ENCODE results near the gene COG4.

The COG4 gene

GRCh38 chr16:70493802-70494201, 29.6 kb downstream of the COG4 start:
- no peak for TF ChIP-seq ZFX (IDR thresholded peaks at IDR 0.05; ENCODE audit: borderline replicate concordance)
- TF ChIP-seq CTCF (IDR thresholded peaks at IDR 0.05): no peak
- no peak overlapping the region for H3K27ac ChIP-seq

- no peak for TF ChIP-seq ZFX (IDR thresholded peaks at IDR 0.05; ENCODE audit: borderline replicate concordance)
- TF ChIP-seq CTCF (IDR thresholded peaks at IDR 0.05): no peak
- no peak overlapping the region for H3K27ac ChIP-seq
These were observed 33.1 kb downstream of the COG4 start for GRCh38 chr16:70490261-70490660.

- TF ChIP-seq CTCF (IDR thresholded peaks at IDR 0.05) (no peak), ZFX (IDR thresholded peaks at IDR 0.05; ENCODE audit: borderline replicate concordance) (no peak)
- H3K27ac ChIP-seq: no peak overlapping the region
These were observed 38.5 kb downstream of the COG4 start for GRCh38 chr16:70484867-70485266.

- TF ChIP-seq CTCF (IDR thresholded peaks at IDR 0.05) (no peak), ZFX (IDR thresholded peaks at IDR 0.05; ENCODE audit: borderline replicate concordance) (no peak)
- H3K27ac ChIP-seq: no peak overlapping the region
These were observed 39.9 kb downstream of the COG4 start for GRCh38 chr16:70483426-70483825.

- H3K27ac ChIP-seq: no peak overlapping the region
- TF ChIP-seq CTCF (IDR thresholded peaks at IDR 0.05) (no peak), ZFX (IDR thresholded peaks at IDR 0.05; ENCODE audit: borderline replicate concordance) (no peak)
These were observed 40.7 kb downstream of the COG4 start for GRCh38 chr16:70482624-70483023.

- TF ChIP-seq CTCF (IDR thresholded peaks at IDR 0.05): no peak
- no peak for TF ChIP-seq ZFX (IDR thresholded peaks at IDR 0.05; ENCODE audit: borderline replicate concordance)
- no peak overlapping the region for H3K27ac ChIP-seq
These were observed 41.3 kb downstream of the COG4 start for GRCh38 chr16:70481929-70482536.

DNA sequence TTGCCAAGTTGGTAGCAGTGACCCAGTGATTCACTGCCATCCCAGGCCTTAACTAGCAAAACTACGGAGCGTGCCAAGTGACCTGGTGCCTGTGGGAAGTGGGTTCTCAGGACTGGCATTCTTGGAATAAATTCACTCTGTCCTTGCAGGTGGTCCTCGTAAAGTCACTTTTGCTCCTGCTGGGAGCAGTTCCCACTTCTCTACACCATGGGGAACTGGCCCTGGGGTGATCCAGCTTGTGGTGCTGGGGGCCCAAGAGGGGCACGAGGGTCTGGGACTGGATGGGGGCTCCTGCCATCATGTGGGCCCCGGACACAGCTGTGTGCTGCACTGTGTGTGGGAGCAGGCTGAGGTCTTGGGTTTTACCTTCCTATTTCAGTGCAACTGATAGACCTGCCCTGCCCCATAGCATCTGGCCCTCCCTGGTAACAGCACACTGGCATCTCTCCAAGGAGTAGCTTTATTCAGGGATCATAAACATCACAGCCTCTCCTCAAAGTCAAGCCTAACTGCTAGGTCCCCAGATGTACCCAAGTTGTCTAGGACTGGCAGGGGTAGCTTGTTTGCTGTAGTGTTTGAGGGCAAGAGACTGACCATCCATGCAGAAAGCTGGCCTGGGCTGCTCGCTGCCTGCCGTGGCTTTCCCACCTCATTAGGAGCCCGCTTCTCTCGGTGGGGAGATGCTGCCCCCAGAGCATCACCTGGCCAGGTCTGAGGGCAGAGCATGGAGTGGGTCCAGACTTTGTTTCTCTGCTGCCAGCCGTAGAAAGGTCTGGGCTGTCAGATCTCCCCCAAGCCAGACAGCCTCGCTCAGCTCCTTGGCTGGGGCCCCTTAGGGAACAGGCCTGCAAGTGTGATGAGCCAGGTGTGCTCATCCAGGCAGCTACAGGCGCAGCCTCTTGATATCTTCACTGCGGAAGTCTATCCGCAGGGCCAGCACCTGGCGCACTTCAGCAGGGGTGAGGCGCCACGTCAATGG, 42.9 kb downstream of the COG4 start:
- H3K27ac ChIP-seq: no peak overlapping the region
- TF ChIP-seq CTCF (IDR thresholded peaks at IDR 0.05) (no peak), ZFX (IDR thresholded peaks at IDR 0.05; ENCODE audit: borderline replicate concordance) (no peak)

All from 22Rv1 (cell line).